Uterus (tissue), 2 donors: ENCODE measurements around the gene TRAF3IP3.

Source experiments
- POLR2A ChIP-seq, 2 donors: fragments of 450-650 bp; IDR thresholded peaks; one replicate each; pipeline ENCODE4 v1.6.1; 2016; ENCODE audit warnings: antibody characterized with exemption in 2 of 2, mild to moderate bottlenecking in 1 of 2, moderate library complexity in 1 of 2
- TF ChIP-seq, protein P1 (sequence below), 4 experiments: fragments of 200-600 bp in 2 of 4; fragments of 450-650 bp in 2 of 4; sonication (generic) in 2 of 4; IDR thresholded peaks; one replicate each; pipeline ENCODE4 v1.5.1; 2016 to 2019; ENCODE audit warnings: antibody characterized with exemption in 4 of 4, mild to moderate bottlenecking in 2 of 4, moderate library complexity in 1 of 4

DNA sequence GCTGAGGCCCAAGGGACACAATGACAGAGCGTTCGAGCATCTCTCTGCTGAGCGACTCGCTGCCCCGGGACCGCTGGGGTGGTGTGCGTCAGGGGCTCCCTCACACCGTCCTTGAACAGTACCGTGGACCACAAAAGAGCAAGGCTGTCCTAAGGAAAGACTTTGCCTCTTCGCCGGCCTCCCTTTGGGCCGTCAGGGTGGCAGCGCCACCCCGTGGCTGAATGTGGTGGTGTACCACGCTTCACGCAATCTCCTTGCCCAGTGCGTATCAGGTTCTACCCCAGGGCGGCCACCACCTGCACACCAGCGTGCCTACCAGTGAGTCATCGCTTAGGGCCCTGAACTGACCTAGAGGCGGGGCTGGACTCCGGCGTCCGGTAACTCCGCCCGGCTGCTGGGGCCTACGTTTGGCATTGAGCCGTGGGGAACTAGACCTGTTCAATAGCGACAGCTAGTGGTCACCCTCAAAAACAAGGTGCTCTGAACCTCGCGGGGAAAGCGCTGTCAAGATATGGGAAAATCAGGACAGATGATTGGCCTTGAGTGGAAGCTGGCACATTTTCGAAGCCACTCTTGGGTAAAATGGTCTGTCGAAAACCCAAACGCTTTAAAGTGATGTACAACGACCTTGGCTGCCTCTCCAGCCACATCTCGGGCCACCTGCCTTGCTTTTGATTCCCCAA is 8.1 kb upstream of the TRAF3IP3 start:
- TF ChIP-seq, protein P1, sequence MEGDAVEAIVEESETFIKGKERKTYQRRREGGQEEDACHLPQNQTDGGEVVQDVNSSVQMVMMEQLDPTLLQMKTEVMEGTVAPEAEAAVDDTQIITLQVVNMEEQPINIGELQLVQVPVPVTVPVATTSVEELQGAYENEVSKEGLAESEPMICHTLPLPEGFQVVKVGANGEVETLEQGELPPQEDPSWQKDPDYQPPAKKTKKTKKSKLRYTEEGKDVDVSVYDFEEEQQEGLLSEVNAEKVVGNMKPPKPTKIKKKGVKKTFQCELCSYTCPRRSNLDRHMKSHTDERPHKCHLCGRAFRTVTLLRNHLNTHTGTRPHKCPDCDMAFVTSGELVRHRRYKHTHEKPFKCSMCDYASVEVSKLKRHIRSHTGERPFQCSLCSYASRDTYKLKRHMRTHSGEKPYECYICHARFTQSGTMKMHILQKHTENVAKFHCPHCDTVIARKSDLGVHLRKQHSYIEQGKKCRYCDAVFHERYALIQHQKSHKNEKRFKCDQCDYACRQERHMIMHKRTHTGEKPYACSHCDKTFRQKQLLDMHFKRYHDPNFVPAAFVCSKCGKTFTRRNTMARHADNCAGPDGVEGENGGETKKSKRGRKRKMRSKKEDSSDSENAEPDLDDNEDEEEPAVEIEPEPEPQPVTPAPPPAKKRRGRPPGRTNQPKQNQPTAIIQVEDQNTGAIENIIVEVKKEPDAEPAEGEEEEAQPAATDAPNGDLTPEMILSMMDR (IDR thresholded peaks at IDR 0.05): peak; percentile 64 to 85 (median 74)
- TF ChIP-seq POLR2A (IDR thresholded peaks at IDR 0.05): no peak
